Measurements from ENCODE around the gene CATSPER3. TPM values are rescaled to one million over a fixed set of nuclear protein-coding genes. Genes with fewer than 3 reads are reported as not detected.

CATSPER3 gene
- total RNA-seq, 1 experiment from 2014 or later = 0.90 TPM

DNA sequence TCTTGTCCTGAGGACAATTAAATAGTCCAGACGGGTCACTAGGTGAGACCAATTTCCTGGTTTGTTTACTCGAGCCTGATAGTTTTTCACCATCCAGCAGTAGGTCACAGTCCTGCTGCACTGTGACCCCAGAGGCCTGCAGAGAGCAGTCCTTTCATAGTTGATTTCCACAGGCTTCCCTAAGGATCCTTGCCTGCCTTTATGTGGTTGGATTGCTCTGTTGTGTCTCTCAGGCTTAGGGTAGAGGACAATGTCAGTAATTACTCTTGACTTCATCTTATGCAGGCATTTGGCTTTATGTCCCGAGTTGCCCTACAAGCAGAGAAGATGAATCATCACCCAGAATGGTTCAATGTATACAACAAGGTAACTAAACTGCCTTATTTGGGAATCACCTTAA, 9.0 kb upstream of the CATSPER3 start:
- DNase-seq (ENCODE audit: low spot score) = no peak
- no TSS peak for BruUV-seq (replicated peaks)
- H3K4me3 ChIP-seq (ENCODE audit: low read depth, low read length, poor library complexity, severe bottlenecking) = no peak overlapping the region
- CTCF ChIA-PET = no interaction called here
- no peak overlapping the region for H3K27ac ChIP-seq (ENCODE audit: low read depth, low read length, poor library complexity, severe bottlenecking)
- peaks cover 9% of the 10 kb centered on the region for H3K9me3 ChIP-seq (ENCODE audit: low read depth, low read length, poor library complexity, severe bottlenecking)
- TF ChIP-seq EZH2 (IDR thresholded peaks at IDR 0.05; ENCODE audit: borderline replicate concordance, low read depth, low read length, poor library complexity, severe bottlenecking) = no peak
- H3K4me1 ChIP-seq (ENCODE audit: insufficient read depth, low read length, poor library complexity, severe bottlenecking) = no peaks in the 10 kb centered on the region
- H3K36me3 ChIP-seq (ENCODE audit: insufficient read depth, low read length, poor library complexity, severe bottlenecking) = no peaks in the 10 kb centered on the region
- intact Hi-C loops (cut with micrococcal nuclease; ENCODE audit: unreplicated experiment) = no loop called here
- POLR2A ChIA-PET (ENCODE audit: low non-redundant PET) = no interaction called here
- H3K27me3 ChIP-seq (replicated peaks; ENCODE audit: insufficient read depth, low read depth, low read length, poor library complexity) = no peaks in the 10 kb centered on the region

DNA sequence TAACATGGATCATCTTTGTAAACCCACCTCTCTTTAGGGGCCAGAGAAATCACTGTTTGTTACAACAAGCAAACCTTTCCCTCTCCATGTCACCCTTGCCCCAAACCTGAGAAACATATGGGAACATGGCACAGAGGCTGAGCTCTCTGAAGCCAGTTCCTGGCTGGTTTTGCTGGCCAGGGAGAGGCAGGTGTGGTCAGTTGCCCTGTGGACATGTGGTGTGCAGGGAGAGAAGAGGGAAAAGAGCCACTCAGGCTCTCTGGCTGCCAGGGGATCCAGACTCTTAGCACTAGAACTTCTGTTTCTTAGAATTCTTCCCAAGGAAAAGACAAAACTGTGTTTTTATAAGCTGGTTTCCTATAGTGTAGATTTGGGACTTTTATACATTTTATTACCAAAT, 4.6 kb upstream of the CATSPER3 start:
- ChIA-PET POLR2A (ENCODE audit: low non-redundant PET) (no interaction called here), CTCF (no interaction called here)
- BruUV-seq (replicated peaks) = no TSS peak
- intact Hi-C loops (cut with micrococcal nuclease; ENCODE audit: unreplicated experiment) = no loop called here
- Histone ChIP-seq H3K4me3 (ENCODE audit: low read depth, low read length, poor library complexity, severe bottlenecking) (no peak overlapping the region), H3K36me3 (ENCODE audit: insufficient read depth, low read length, poor library complexity, severe bottlenecking) (no peaks in the 10 kb centered on the region), H3K4me1 (ENCODE audit: insufficient read depth, low read length, poor library complexity, severe bottlenecking) (no peaks in the 10 kb centered on the region), H3K9me3 (ENCODE audit: low read depth, low read length, poor library complexity, severe bottlenecking) (no peaks in the 10 kb centered on the region), H3K27ac (ENCODE audit: low read depth, low read length, poor library complexity, severe bottlenecking) (no peak overlapping the region), H3K27me3 (replicated peaks; ENCODE audit: insufficient read depth, low read depth, low read length, poor library complexity) (no peaks in the 10 kb centered on the region)
- TF ChIP-seq CTCF (conservative IDR thresholded peaks at IDR 0.05; ENCODE audit: low read depth, low read length) (no peak), EZH2 (IDR thresholded peaks at IDR 0.05; ENCODE audit: borderline replicate concordance, low read depth, low read length, poor library complexity, severe bottlenecking) (no peak)
- no peak for DNase-seq (ENCODE audit: low spot score)

- no peaks in the 10 kb centered on the region for H3K36me3 ChIP-seq (ENCODE audit: insufficient read depth, low read length, poor library complexity, severe bottlenecking)
- no peaks in the 10 kb centered on the region for H3K4me1 ChIP-seq (ENCODE audit: insufficient read depth, low read length, poor library complexity, severe bottlenecking)
- intact Hi-C loops (cut with micrococcal nuclease; ENCODE audit: unreplicated experiment) = no loop called here
- no peaks in the 10 kb centered on the region for H3K9me3 ChIP-seq (ENCODE audit: low read depth, low read length, poor library complexity, severe bottlenecking)
- no TSS peak for BruUV-seq (replicated peaks)
- H3K4me3 ChIP-seq (ENCODE audit: low read depth, low read length, poor library complexity, severe bottlenecking) = no peak overlapping the region
- no peak overlapping the region for H3K27ac ChIP-seq (ENCODE audit: low read depth, low read length, poor library complexity, severe bottlenecking)
- no peak for TF ChIP-seq EZH2 (IDR thresholded peaks at IDR 0.05; ENCODE audit: borderline replicate concordance, low read depth, low read length, poor library complexity, severe bottlenecking)
- ChIA-PET POLR2A (ENCODE audit: low non-redundant PET) (no interaction called here), CTCF (no interaction called here)
- DNase-seq (ENCODE audit: low spot score) = no peak
- no peaks in the 10 kb centered on the region for H3K27me3 ChIP-seq (replicated peaks; ENCODE audit: insufficient read depth, low read depth, low read length, poor library complexity)
These were observed 3.1 kb upstream of the CATSPER3 start for GRCh38 chr5:134964359-134965270.

- DNase-seq (ENCODE audit: low spot score) = no peak
- Histone ChIP-seq H3K4me1 (ENCODE audit: insufficient read depth, low read length, poor library complexity, severe bottlenecking) (no peaks in the 10 kb centered on the region), H3K27ac (ENCODE audit: low read depth, low read length, poor library complexity, severe bottlenecking) (no peak overlapping the region), H3K27me3 (replicated peaks; ENCODE audit: insufficient read depth, low read depth, low read length, poor library complexity) (no peaks in the 10 kb centered on the region), H3K36me3 (ENCODE audit: insufficient read depth, low read length, poor library complexity, severe bottlenecking) (no peaks in the 10 kb centered on the region), H3K4me3 (ENCODE audit: low read depth, low read length, poor library complexity, severe bottlenecking) (no peak overlapping the region), H3K9me3 (ENCODE audit: low read depth, low read length, poor library complexity, severe bottlenecking) (no peaks in the 10 kb centered on the region)
- no TSS peak for BruUV-seq (replicated peaks)
- TF ChIP-seq EZH2 (IDR thresholded peaks at IDR 0.05; ENCODE audit: borderline replicate concordance, low read depth, low read length, poor library complexity, severe bottlenecking) (no peak), CTCF (conservative IDR thresholded peaks at IDR 0.05; ENCODE audit: low read depth, low read length) (no peak)
- ChIA-PET POLR2A (ENCODE audit: low non-redundant PET) (no interaction called here), CTCF (no interaction called here)
- intact Hi-C loops (cut with micrococcal nuclease; ENCODE audit: unreplicated experiment) = no loop called here
These were observed 2.4 kb upstream of the CATSPER3 start for GRCh38 chr5:134965271-134965825.

Data from A673 (cell line).